GM12891 (cell line): ENCODE measurements around the gene KRT26.

ENCODE experiments used
- POLR2A ChIP-seq: IDR thresholded peaks from 2 replicates; pipeline ENCODE4 v1.6.1; 2011; ENCODE audit warnings: low read depth, low read length, control low read depth
- POLR2AphosphoS5 ChIP-seq: IDR thresholded peaks from 2 replicates; pipeline ENCODE4 v1.6.1; 2011; ENCODE audit warnings: low read depth, low read length, control low read depth

GRCh38 chr17:40796846-40797245, 24.8 kb upstream of the KRT26 start:
- TF ChIP-seq POLR2A (no peak), POLR2AphosphoS5 (no peak)
